Thoracic aorta (tissue), 2 donors: ENCODE measurements around the gene GSTP1. TPM values are rescaled to one million over a fixed set of nuclear protein-coding genes. Genes with fewer than 3 reads are reported as not detected.
A peak's percentile ranks its signal among the peaks of the same experiment; 100 is the strongest.

ENCODE experiments used
- ATAC-seq: fragments of 150-250 bp; one replicate; pipeline ENCODE4 v1.8.0; 2017; ENCODE audit warnings: low read depth; ENCODE audit not compliant: insufficient number of reproducible peaks, low FRiP score
- DNase-seq: peaks from one replicate; pipeline ENCODE4 v3.0.0-alpha.2; 2020; ENCODE audit warnings: low spot score
- H3K27ac ChIP-seq, 2 donors: fragments of 200-600 bp; sonication (generic); 1 replicate in 1 of 2; 2 replicates in 1 of 2; pipeline ENCODE4 v1.5.1; 2016; ENCODE audit warnings: mild to moderate bottlenecking in 2 of 2, moderate library complexity in 2 of 2
- H3K27me3 ChIP-seq: fragments of 200-600 bp; sonication (generic); replicated peaks from 2 replicates; pipeline ENCODE4 v1.6.0; 2016; ENCODE audit warnings: mild to moderate bottlenecking; ENCODE audit not compliant: insufficient read depth
- H3K36me3 ChIP-seq: fragments of 200-600 bp; sonication (generic); one replicate; pipeline ENCODE4 v1.5.1; 2016
- H3K4me1 ChIP-seq, 2 donors: fragments of 200-600 bp; sonication (generic); 1 replicate in 1 of 2; 2 replicates in 1 of 2; pipeline versions ENCODE4 v1.5.1 to v1.6.0; 2016; ENCODE audit warnings: low read depth in 2 of 2, mild to moderate bottlenecking in 1 of 2; ENCODE audit not compliant: control insufficient read depth in 1 of 2
- H3K4me3 ChIP-seq: fragments of 200-600 bp; sonication (generic); 2 replicates; pipeline ENCODE4 v1.5.1; 2016; ENCODE audit warnings: mild to moderate bottlenecking
- H3K9me3 ChIP-seq: fragments of 200-600 bp; sonication (generic); 2 replicates; pipeline ENCODE4 v1.5.1; 2016
- total RNA-seq, 2 donors: library from RNA; depleted of rRNA; stranded (reverse); fragments of >200 nt; gene quantifications; one replicate each; pipeline versions ENCODE4 v1.1.0 to v1.2.3, GENCODE V29; 2016
- TF ChIP-seq, protein P1 (sequence below): fragments of 200-600 bp; sonication (generic); IDR thresholded peaks from one replicate; pipeline ENCODE4 v1.5.1; 2019; ENCODE audit warnings: antibody characterized with exemption

GSTP1 gene
- total RNA-seq, 2 donors from 2014 or later: 272 to 744 TPM

DNA sequence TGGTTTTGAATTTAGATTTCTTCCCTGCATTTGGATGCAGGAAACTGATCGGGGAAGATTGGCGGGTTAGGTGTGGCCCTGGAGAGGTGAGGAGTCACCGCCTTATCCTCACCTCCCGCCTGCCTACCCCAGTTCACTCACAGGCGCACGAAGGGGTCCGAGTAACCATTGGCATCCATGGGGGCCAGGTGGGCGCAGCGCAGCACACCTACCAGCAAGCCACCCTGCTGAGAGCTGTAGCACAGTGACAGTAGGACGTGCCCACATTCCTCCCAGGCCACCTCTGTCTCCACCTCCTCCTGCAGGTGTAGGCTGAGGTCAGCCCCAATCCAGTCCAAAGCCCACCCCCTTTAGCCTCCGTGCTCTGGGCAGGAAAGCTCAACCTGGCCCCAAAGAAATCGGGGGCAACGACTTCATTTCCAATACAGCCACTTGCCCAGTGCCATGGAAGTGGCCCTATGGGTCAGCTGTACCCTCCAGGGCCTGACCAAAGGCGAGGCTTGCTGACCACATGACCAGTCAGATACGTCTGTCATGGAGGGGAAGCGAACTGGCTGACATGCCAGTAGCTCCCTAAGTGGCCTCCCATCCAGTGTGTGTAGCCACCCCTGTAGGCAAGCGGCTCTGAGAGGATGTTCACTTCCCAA lies 29.8 kb downstream of the GSTP1 start:
- peak overlapping the region; percentile 73 for H3K4me3 ChIP-seq
- H3K9me3 ChIP-seq: no peaks in the 10 kb centered on the region
- peak overlapping the region in 1 of 2 donors; percentile 38 for H3K27ac ChIP-seq
- no peak for ATAC-seq
- no peak for DNase-seq
- H3K4me1 ChIP-seq: peaks cover 3 to 14% of the 10 kb centered on the region in 2 donors
- H3K36me3 ChIP-seq: peaks cover 19% of the 10 kb centered on the region
- TF ChIP-seq, protein P1, sequence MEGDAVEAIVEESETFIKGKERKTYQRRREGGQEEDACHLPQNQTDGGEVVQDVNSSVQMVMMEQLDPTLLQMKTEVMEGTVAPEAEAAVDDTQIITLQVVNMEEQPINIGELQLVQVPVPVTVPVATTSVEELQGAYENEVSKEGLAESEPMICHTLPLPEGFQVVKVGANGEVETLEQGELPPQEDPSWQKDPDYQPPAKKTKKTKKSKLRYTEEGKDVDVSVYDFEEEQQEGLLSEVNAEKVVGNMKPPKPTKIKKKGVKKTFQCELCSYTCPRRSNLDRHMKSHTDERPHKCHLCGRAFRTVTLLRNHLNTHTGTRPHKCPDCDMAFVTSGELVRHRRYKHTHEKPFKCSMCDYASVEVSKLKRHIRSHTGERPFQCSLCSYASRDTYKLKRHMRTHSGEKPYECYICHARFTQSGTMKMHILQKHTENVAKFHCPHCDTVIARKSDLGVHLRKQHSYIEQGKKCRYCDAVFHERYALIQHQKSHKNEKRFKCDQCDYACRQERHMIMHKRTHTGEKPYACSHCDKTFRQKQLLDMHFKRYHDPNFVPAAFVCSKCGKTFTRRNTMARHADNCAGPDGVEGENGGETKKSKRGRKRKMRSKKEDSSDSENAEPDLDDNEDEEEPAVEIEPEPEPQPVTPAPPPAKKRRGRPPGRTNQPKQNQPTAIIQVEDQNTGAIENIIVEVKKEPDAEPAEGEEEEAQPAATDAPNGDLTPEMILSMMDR: no peak
- no peaks in the 10 kb centered on the region for H3K27me3 ChIP-seq

GRCh38 chr11:67613960-67614715 lies 30.5 kb downstream of the GSTP1 start:
- Histone ChIP-seq H3K4me3 (peak overlapping the region; percentile 73), H3K4me1 (peaks cover 3 to 14% of the 10 kb centered on the region in 2 donors), H3K27me3 (no peaks in the 10 kb centered on the region), H3K9me3 (no peaks in the 10 kb centered on the region), H3K27ac (peak overlapping the region in 1 of 2 donors; percentile 38), H3K36me3 (peaks cover 17% of the 10 kb centered on the region)
- TF ChIP-seq, protein P1: peak; percentile 74
- ATAC-seq (no peak), DNase-seq (no peak)

DNA sequence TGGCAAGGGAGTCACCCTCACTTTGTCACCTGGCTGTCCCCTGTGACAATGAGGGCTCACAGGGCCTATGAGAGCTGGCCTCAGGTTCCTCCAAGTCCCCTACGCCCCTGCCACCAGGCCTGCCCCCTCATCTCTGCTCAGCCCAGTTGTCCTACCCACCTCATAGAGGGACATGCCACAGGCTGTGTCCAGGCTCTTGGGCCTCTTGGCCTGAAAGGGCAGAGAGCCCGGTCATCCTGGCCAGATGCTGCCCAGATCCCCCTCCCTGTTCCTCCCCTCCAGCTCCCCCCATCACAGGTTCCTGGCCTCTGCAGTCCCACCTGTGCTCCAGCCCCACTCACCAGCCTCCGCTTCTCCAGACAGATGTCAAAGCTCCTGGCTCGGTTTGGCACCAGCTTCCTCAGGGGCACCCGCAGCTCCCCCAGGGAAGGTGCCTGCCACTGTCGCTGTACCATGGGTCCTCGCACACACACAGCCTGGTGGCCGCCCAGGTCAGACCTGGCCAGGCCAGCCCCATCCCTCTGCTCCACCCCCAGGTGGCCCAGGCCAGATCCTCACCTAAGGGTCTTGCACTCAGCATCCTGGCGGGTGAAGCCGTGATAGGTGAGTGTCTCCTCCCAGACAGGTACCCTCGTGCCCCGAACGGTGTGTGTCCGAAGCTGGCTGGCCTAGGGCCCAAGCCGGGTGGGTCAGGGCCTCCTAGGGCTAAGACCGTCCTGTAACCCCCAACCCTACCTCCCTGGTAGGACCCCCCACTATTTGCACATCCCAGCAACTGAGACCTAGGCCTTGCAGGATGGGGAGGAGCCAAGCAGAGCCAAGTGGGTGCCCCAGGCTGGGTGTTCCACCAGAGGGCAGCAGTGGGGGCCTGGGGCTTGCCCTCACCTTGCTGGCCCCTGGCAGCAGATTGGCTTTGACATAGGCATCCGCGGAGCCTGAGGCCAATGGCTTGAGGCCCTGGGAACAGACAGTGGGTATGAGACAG lies 31.4 kb downstream of the GSTP1 start:
- no peak overlapping the region for H3K4me3 ChIP-seq
- peak; percentile 6 for ATAC-seq
- no peak overlapping the region for H3K27ac ChIP-seq
- H3K27me3 ChIP-seq: no peaks in the 10 kb centered on the region
- no peaks in the 10 kb centered on the region for H3K9me3 ChIP-seq
- peaks cover 12% of the 10 kb centered on the region for H3K36me3 ChIP-seq
- TF ChIP-seq, protein P1: peak; percentile 37
- H3K4me1 ChIP-seq: peaks cover 3 to 14% of the 10 kb centered on the region in 2 donors
- DNase-seq: no peak

GRCh38 chr11:67615728-67616430 lies 32.3 kb downstream of the GSTP1 start:
- ATAC-seq: no peak
- TF ChIP-seq, protein P1: no peak
- H3K9me3 ChIP-seq: no peaks in the 10 kb centered on the region
- peaks cover 3 to 14% of the 10 kb centered on the region in 2 donors for H3K4me1 ChIP-seq
- no peak overlapping the region for H3K27ac ChIP-seq
- no peaks in the 10 kb centered on the region for H3K27me3 ChIP-seq
- no peak overlapping the region for H3K4me3 ChIP-seq
- no peak for DNase-seq
- peaks cover 5% of the 10 kb centered on the region for H3K36me3 ChIP-seq
